H1 (cell line): ENCODE data around the gene CAV1. TPM values are rescaled to one million over a fixed set of nuclear protein-coding genes. Genes with fewer than 3 reads are reported as not detected.

ENCODE experiments used
- CTCF ChIA-PET: fragments of 300-600 bp; sonication (Branson Sonifier 250); formaldehyde crosslinking; loops from one replicate; lab custom pipeline; 2021; ENCODE audit not compliant: partially characterized antibody; lab: Charles Lee
- POLR2A ChIA-PET: fragments of 300-600 bp; sonication (Branson Sonifier 250); formaldehyde crosslinking; loops from one replicate; lab custom pipeline; 2021; ENCODE audit warnings: inconsistent platforms; ENCODE audit not compliant: partially characterized antibody; lab: Charles Lee
- DNase-seq, 2 experiments: peaks; one replicate each; pipeline versions ENCODE4 v3.0.0 to v3.0.0-alpha.2; 2010 to 2022; ENCODE audit warnings: low spot score in 2 of 2, low read depth in 1 of 2, mixed read lengths in 1 of 2
- FAIRE-seq: peaks from 2 replicates; lab custom pipeline; 2011; peaks lifted over from hg19 to GRCh38; lab: Jason Lieb, UNC
- H2AFZ ChIP-seq: 2 replicates; pipeline ENCODE4 v1.8.1; 2012; ENCODE audit warnings: low read length, inconsistent platforms
- H2AK5ac ChIP-seq: 2 replicates; pipeline ENCODE4 v1.6.1; 2013; ENCODE audit warnings: low read depth, low read length
- H2BK120ac ChIP-seq: replicated peaks from 2 replicates; pipeline ENCODE3; 2013; ENCODE audit warnings: low read depth, low read length, inconsistent platforms
- H2BK12ac ChIP-seq: 2 replicates; pipeline ENCODE4 v1.6.1; 2013; ENCODE audit warnings: low read depth, low read length
- H2BK15ac ChIP-seq: 2 replicates; pipeline ENCODE4 v1.6.1; 2013; ENCODE audit warnings: low read length
- H2BK20ac ChIP-seq: 2 replicates; pipeline ENCODE4 v1.6.1; 2013; ENCODE audit warnings: low read length
- H2BK5ac ChIP-seq: 2 replicates; pipeline ENCODE4 v1.6.1; 2013; ENCODE audit warnings: low read depth, low read length
- H3K14ac ChIP-seq: 2 replicates; pipeline ENCODE4 v1.6.1; 2013; ENCODE audit warnings: inconsistent platforms; ENCODE audit not compliant: insufficient read length
- H3K18ac ChIP-seq: 2 replicates; pipeline ENCODE4 v1.6.1; 2013; ENCODE audit warnings: low read length; ENCODE audit errors: extremely low read depth
- H3K23ac ChIP-seq: 2 replicates; pipeline ENCODE4 v1.6.1; 2013; ENCODE audit warnings: inconsistent platforms; ENCODE audit not compliant: insufficient read length
- H3K23me2 ChIP-seq: 2 replicates; pipeline ENCODE4 v1.6.1; 2013; ENCODE audit warnings: low read depth, low read length
- H3K27ac ChIP-seq: 2 replicates; pipeline ENCODE4 v1.6.1; 2011; ENCODE audit warnings: low read depth, low read length, inconsistent platforms
- H3K27me3 ChIP-seq, 4 experiments: replicated peaks in 1 of 4; 1 replicate in 1 of 4; 2 replicates in 3 of 4; pipeline versions ENCODE4 v1.6.1 to v1.8.1; 2011 to 2013; ENCODE audit warnings: low read length in 3 of 4, mild to moderate bottlenecking in 3 of 4, inconsistent platforms in 2 of 4, mixed read lengths in 2 of 4, moderate library complexity in 1 of 4; ENCODE audit not compliant: control insufficient read depth in 3 of 4, insufficient read depth in 3 of 4; ENCODE audit errors: extremely low read depth in 1 of 4
- H3K36me3 ChIP-seq, 4 experiments: 2 replicates each; pipeline versions ENCODE4 v1.6.1 to v1.8.1; 2011 to 2013; ENCODE audit warnings: mild to moderate bottlenecking in 4 of 4, low read length in 3 of 4, moderate library complexity in 2 of 4, control low read depth in 1 of 4, inconsistent platforms in 1 of 4; ENCODE audit not compliant: insufficient read depth in 4 of 4, control insufficient read depth in 2 of 4
- H3K4ac ChIP-seq: replicated peaks from 2 replicates; pipeline ENCODE3; 2013; ENCODE audit warnings: low read length, low read depth, mixed read lengths, inconsistent platforms; ENCODE audit not compliant: insufficient read length
- H3K4me1 ChIP-seq, 4 experiments: replicated peaks in 1 of 4; 1 replicate in 1 of 4; 2 replicates in 3 of 4; pipeline versions ENCODE4 v1.6.1 to v1.8.1; 2011 to 2013; ENCODE audit warnings: low read length in 3 of 4, inconsistent platforms in 2 of 4, mixed read lengths in 1 of 4; ENCODE audit not compliant: insufficient read depth in 4 of 4, control insufficient read depth in 3 of 4
- H3K4me2 ChIP-seq, 2 experiments: 2 replicates each; pipeline versions ENCODE4 v1.6.1 to v1.8.1; 2011 to 2013; ENCODE audit warnings: low read depth in 2 of 2, low read length in 2 of 2, control low read depth in 1 of 2, inconsistent platforms in 1 of 2, mild to moderate bottlenecking in 1 of 2; ENCODE audit not compliant: insufficient read depth in 1 of 2
- H3K4me3 ChIP-seq, 4 experiments: fragments of 200-600, 300-600 bp in 1 of 4; sonication (generic), shearing (Covaris generic), sonication (Bioruptor Twin) in 1 of 4; 2 replicates each; pipeline versions ENCODE4 v1.5.1 to v1.8.1; 2011 to 2016; ENCODE audit warnings: low read length in 4 of 4, low read depth in 3 of 4, control low read depth in 2 of 4, inconsistent platforms in 2 of 4, mild to moderate bottlenecking in 2 of 4, mixed read lengths in 1 of 4, moderate library complexity in 1 of 4; ENCODE audit not compliant: insufficient read depth in 2 of 4; ENCODE audit errors: extremely low read depth in 1 of 4
- H3K56ac ChIP-seq: replicated peaks from 2 replicates; pipeline ENCODE3; 2013; ENCODE audit warnings: low read depth, mild to moderate bottlenecking, mixed read lengths, low read length, inconsistent platforms; ENCODE audit not compliant: insufficient read length
- H3K79me1 ChIP-seq: 2 replicates; pipeline ENCODE4 v1.6.1; 2013; ENCODE audit warnings: low read depth, low read length, control low read depth
- H3K79me2 ChIP-seq, 2 experiments: 2 replicates each; pipeline versions ENCODE4 v1.6.1 to v1.8.1; 2012 to 2013; ENCODE audit warnings: low read length in 2 of 2, mild to moderate bottlenecking in 2 of 2, inconsistent platforms in 1 of 2; ENCODE audit not compliant: insufficient read depth in 2 of 2, control insufficient read depth in 1 of 2
- H3K9ac ChIP-seq, 4 experiments: replicated peaks in 1 of 4; 1 replicate in 1 of 4; 2 replicates in 3 of 4; pipeline versions ENCODE4 v1.6.1 to v1.8.1; 2011 to 2013; ENCODE audit warnings: low read depth in 3 of 4, low read length in 3 of 4, control low read depth in 2 of 4, mild to moderate bottlenecking in 2 of 4, moderate library complexity in 2 of 4, inconsistent platforms in 1 of 4; ENCODE audit errors: extremely low read depth in 1 of 4
- H3K9me3 ChIP-seq, 2 experiments: 2 replicates each; pipeline versions ENCODE4 v1.6.1 to v1.8.1; 2012 to 2013; ENCODE audit warnings: mild to moderate bottlenecking in 2 of 2, moderate library complexity in 2 of 2, control low read depth in 1 of 2, inconsistent platforms in 1 of 2, low read depth in 1 of 2, low read length in 1 of 2, mixed read lengths in 1 of 2; ENCODE audit not compliant: insufficient read depth in 2 of 2
- H4K20me1 ChIP-seq, 2 experiments: replicated peaks in 1 of 2; 2 replicates each; pipeline versions ENCODE3 to v1.8.1; 2011 to 2013; ENCODE audit warnings: inconsistent platforms in 2 of 2, low read length in 2 of 2, mild to moderate bottlenecking in 1 of 2; ENCODE audit not compliant: insufficient read depth in 2 of 2, control insufficient read depth in 1 of 2
- H4K5ac ChIP-seq: 2 replicates; pipeline ENCODE4 v1.6.1; 2013; ENCODE audit warnings: low read length, low read depth, mixed read lengths, inconsistent platforms; ENCODE audit not compliant: insufficient read length
- H4K8ac ChIP-seq: 2 replicates; pipeline ENCODE4 v1.8.0; 2013; ENCODE audit warnings: mild to moderate bottlenecking, moderate library complexity, low read length, inconsistent platforms; ENCODE audit not compliant: insufficient read depth; ENCODE audit errors: extremely low read depth
- H4K91ac ChIP-seq: replicated peaks from 2 replicates; pipeline ENCODE3; 2013; ENCODE audit warnings: low read length, mixed read lengths, inconsistent platforms; ENCODE audit not compliant: insufficient read length
- CBX8 ChIP-seq: fragments of 300-800, 300-1000 bp; sonication (generic); IDR thresholded peaks from 2 replicates; pipeline ENCODE4 v1.7.1; 2016; ENCODE audit warnings: low read depth, low read length, borderline replicate concordance
- EP300 ChIP-seq, 2 experiments: IDR thresholded peaks; 1 replicate in 1 of 2; 2 replicates in 1 of 2; pipeline ENCODE4 v1.6.1; 2011 to 2012; ENCODE audit warnings: low read depth in 2 of 2, low read length in 2 of 2, mild to moderate bottlenecking in 2 of 2, borderline replicate concordance in 1 of 2, inconsistent platforms in 1 of 2, moderate library complexity in 1 of 2
- FOSL1 ChIP-seq: IDR thresholded peaks from 2 replicates; pipeline ENCODE4 v1.6.1; 2011; ENCODE audit warnings: mild to moderate bottlenecking, low read depth, low read length, moderate library complexity; ENCODE audit not compliant: insufficient read depth
- GTF2F1 ChIP-seq: IDR thresholded peaks from 2 replicates; pipeline ENCODE4 v1.6.1; 2012; ENCODE audit warnings: low read depth, low read length, improper control_type of control experiment, borderline replicate concordance
- MAFK ChIP-seq: IDR thresholded peaks from 2 replicates; pipeline ENCODE4 v1.6.1; 2012; ENCODE audit warnings: low read depth, mild to moderate bottlenecking, improper control_type of control experiment, low read length
- NANOG ChIP-seq: IDR thresholded peaks from 2 replicates; pipeline ENCODE4 v1.6.1; 2011; ENCODE audit warnings: low read length, low read depth, mild to moderate bottlenecking, inconsistent platforms; ENCODE audit not compliant: insufficient read depth, poor library complexity, severe bottlenecking
- PHF8 ChIP-seq: fragments of 200-600 bp; sonication (generic); conservative IDR thresholded peaks from 2 replicates; pipeline ENCODE4 v1.7.1; 2012; ENCODE audit warnings: low read depth, mild to moderate bottlenecking, inconsistent platforms, low read length, moderate library complexity
- POLR2A ChIP-seq, 2 experiments: IDR thresholded peaks; 1 replicate in 1 of 2; 2 replicates in 1 of 2; pipeline ENCODE4 v1.6.1; 2011; ENCODE audit warnings: low read depth in 2 of 2, low read length in 2 of 2, mild to moderate bottlenecking in 2 of 2; ENCODE audit errors: control extremely low read depth in 1 of 2
- RNF2 ChIP-seq: fragments of 200-900, 300-1000 bp; sonication (generic); IDR thresholded peaks from 2 replicates; pipeline ENCODE4 v1.7.1; 2016; ENCODE audit warnings: borderline replicate concordance, low read depth, mild to moderate bottlenecking, antibody characterized with exemption, low read length; ENCODE audit not compliant: poor library complexity, severe bottlenecking; ENCODE audit errors: missing control alignments
- SIRT6 ChIP-seq: IDR thresholded peaks from one replicate; pipeline ENCODE4 v1.7.1; 2012; ENCODE audit warnings: low read length, inconsistent platforms
- TCF12 ChIP-seq: IDR thresholded peaks from 2 replicates; pipeline ENCODE4 v1.6.1; 2011; ENCODE audit warnings: low read depth, mild to moderate bottlenecking, low read length
- WGBS, 2 experiments: shearing (Covaris generic) in 1 of 2; methylation state at CpG; one replicate each; pipeline versions ENCODE4 v1.1.6 to v1.1.7; 2013 to 2015; ENCODE audit warnings: low lambda C conversion rate in 2 of 2, mixed read lengths in 2 of 2, inconsistent platforms in 1 of 2, low coverage in 1 of 2, missing lambda C conversion rate in 1 of 2; ENCODE audit not compliant: insufficient replicate concordance in 2 of 2, insufficient coverage in 1 of 2, insufficient read length in 1 of 2; ENCODE audit errors: extremely low coverage in 1 of 2, missing lambda C conversion rate in 1 of 2; 5-methylcytosine and 5-hydroxymethylcytosine counted together
- polyA plus RNA-seq, 7 experiments: library from polyadenylated mRNA; depleted of rRNA in 3 of 7; stranded (reverse) in 5 of 7; unstranded in 2 of 7; fragments of >200 nt in 5 of 7; fragments of 200-250 nt in 2 of 7; gene quantifications; 1 replicate in 5 of 7; 2 replicates in 1 of 7; 4 replicates in 1 of 7; pipeline versions ENCODE4 v1.2.1 to v1.2.3, GENCODE V29; 2011 to 2013; ENCODE audit warnings: missing spikeins in 2 of 7, mixed read lengths in 2 of 7
- total RNA-seq: library from RNA; stranded (reverse); fragmentation: NEBNext Ultra II Directional; extraction: Animal tissue kit (Norgen Biotek cat#: 25700); gene quantifications from 2 replicates; pipeline ENCODE4 v1.2.1, GENCODE V29; 2021
- TF ChIP-seq, protein P1 (sequence below): IDR thresholded peaks from 2 replicates; pipeline ENCODE4 v1.6.1; 2012; ENCODE audit warnings: low read length, inconsistent platforms

CAV1 gene
- total and polyA plus RNA-seq, 2 of the 8 experiments (the other 6 are each of a cell fraction or from before 2014, with no cell fraction given) = 16.3 to 21.8 TPM

DNA sequence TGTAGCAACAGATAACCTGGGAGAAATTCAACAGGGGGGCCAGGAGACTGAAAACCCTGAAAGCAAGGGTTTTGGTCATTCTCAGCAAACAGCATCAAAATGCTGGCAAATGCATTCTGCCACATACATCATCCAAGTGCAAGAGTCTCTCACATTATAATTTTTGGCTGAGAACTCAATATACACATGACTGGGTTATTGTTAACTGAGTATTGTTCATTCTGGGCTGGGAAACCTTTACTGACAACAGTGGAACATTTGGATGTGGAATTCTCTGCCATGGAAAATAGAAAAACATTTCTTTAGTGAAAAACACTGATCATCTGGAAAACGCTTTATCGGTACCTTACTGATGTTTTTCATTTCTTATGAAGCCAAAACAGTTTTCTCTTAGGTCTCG, 74.0 kb downstream of the CAV1 start:
- no peak overlapping the region for H4K8ac ChIP-seq
- no peak for DNase-seq
- ChIA-PET CTCF (interaction anchor here (1.0 kb wide), 1 partner anchor 206 kb away, joined by 3 read pairs; no protein-coding TSS in a partner anchor), POLR2A (no interaction called here)
- H3K27me3 ChIP-seq = no peaks in the 10 kb centered on the region
- no peak overlapping the region for H2BK12ac ChIP-seq
- H3K4me2 ChIP-seq = no peak overlapping the region
- no peak overlapping the region for H2BK15ac ChIP-seq
- H2BK20ac ChIP-seq = no peak overlapping the region
- H3K9me3 ChIP-seq = no peaks in the 10 kb centered on the region
- no peak overlapping the region for H3K56ac ChIP-seq
- H3K4me1 ChIP-seq = no peaks in the 10 kb centered on the region
- WGBS, 2 experiments = 95% methylated on average over 3 of the region's 3 CpGs; no CpG with 5 or more reads in 1 of the 2 experiments
- no peak for FAIRE-seq
- no peak overlapping the region for H3K27ac ChIP-seq
- H2BK120ac ChIP-seq = no peak overlapping the region
- H3K36me3 ChIP-seq = no peaks in the 10 kb centered on the region
- no peak overlapping the region for H3K4me3 ChIP-seq
- H4K5ac ChIP-seq = no peak overlapping the region
- H4K20me1 ChIP-seq = no peaks in the 10 kb centered on the region
- H3K18ac ChIP-seq = no peak overlapping the region
- no peak overlapping the region for H3K23ac ChIP-seq
- no peak overlapping the region for H2AK5ac ChIP-seq
- H3K23me2 ChIP-seq = no peaks in the 10 kb centered on the region; the same call in 1 of the 2 replicates
- 0 out of 4 replicates have a peak, but pooled peaks cover 0 to 2% of the 10 kb centered on the region in 2 experiments for H3K79me2 ChIP-seq
- no peak overlapping the region for H4K91ac ChIP-seq
- no peak overlapping the region for H2AFZ ChIP-seq
- H2BK5ac ChIP-seq = no peak overlapping the region
- H3K79me1 ChIP-seq = no peaks in the 10 kb centered on the region
- H3K9ac ChIP-seq = no peak overlapping the region
- no peak overlapping the region for H3K4ac ChIP-seq
- no peak overlapping the region for H3K14ac ChIP-seq
- TF ChIP-seq CBX8 (no peak), POLR2A (IDR thresholded peaks at IDR 0.05; ENCODE audit: control extremely low read depth in 1 of 2, low read depth in 2 of 2, low read length in 2 of 2) (no peak), TCF12 (no peak), FOSL1 (no peak), RNF2 (no peak), MAFK (no peak), GTF2F1 (no peak), EP300 (IDR thresholded peaks at IDR 0.05; ENCODE audit: borderline replicate concordance in 1 of 2, low read depth in 2 of 2, low read length in 2 of 2) (no peak), SIRT6 (no peak), NANOG (no peak), PHF8 (no peak)
- TF ChIP-seq, protein P1, sequence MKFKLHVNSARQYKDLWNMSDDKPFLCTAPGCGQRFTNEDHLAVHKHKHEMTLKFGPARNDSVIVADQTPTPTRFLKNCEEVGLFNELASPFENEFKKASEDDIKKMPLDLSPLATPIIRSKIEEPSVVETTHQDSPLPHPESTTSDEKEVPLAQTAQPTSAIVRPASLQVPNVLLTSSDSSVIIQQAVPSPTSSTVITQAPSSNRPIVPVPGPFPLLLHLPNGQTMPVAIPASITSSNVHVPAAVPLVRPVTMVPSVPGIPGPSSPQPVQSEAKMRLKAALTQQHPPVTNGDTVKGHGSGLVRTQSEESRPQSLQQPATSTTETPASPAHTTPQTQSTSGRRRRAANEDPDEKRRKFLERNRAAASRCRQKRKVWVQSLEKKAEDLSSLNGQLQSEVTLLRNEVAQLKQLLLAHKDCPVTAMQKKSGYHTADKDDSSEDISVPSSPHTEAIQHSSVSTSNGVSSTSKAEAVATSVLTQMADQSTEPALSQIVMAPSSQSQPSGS = no peak
